Activated T-cell treated with anti-CD3 and anti-CD28 coated beads for 4 hours (primary cell): Measurements from ENCODE around the gene PTPN21.
"Not testable (repeated sequence)": the region's sequence is repeated elsewhere in the genome, so short reads cannot be mapped to it uniquely, and the experiment has no call there.

ENCODE experiments used
- DNase-seq: peaks from one replicate; pipeline ENCODE4 v3.0.0-alpha.2; 2020

PTPN21 gene

DNA sequence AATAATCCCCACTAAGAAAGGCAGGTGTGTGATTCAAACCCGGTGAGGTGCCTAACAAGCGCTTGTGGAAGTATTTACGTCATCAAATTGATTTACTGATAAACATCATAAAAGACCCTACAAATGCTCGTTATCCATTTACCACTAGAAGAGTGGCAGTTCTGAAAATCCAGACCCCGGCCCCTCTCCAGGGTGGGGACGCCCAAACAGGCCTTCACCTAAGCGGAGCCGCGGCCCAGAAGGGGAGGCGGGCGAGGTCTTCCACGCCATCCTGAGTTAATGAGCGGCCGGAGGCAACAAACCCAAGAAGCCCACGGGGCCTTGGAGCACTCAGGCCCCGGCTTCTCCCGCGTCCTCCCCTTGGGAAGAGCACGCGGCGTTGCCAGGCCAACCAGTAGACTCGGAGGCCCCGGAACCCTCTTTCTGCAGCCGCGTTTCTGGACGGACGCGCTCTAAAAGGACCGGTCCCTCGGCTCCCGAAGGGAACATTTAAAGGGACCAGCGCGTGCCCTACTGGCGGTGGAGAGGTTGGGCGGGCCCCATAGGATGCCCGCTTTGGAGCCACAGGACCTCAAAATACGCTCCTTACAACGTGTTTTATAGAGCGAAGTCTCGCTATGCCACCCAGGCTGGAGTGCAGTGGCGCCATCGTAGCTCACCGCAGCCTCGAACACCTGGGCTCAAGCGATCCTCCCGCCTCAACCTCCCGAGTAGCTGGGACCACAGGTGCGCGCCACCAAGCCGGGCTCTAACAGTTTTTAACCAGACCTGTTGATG, 3.5 kb downstream of the PTPN21 start:
- peak; percentile 39 for DNase-seq

GRCh38 chr14:88550078-88550477, 4.7 kb downstream of the PTPN21 start:
- no peak for DNase-seq

- DNase-seq = no peak
Observed at GRCh38 chr14:88547386-88547780, 7.4 kb downstream of the PTPN21 start.

DNA sequence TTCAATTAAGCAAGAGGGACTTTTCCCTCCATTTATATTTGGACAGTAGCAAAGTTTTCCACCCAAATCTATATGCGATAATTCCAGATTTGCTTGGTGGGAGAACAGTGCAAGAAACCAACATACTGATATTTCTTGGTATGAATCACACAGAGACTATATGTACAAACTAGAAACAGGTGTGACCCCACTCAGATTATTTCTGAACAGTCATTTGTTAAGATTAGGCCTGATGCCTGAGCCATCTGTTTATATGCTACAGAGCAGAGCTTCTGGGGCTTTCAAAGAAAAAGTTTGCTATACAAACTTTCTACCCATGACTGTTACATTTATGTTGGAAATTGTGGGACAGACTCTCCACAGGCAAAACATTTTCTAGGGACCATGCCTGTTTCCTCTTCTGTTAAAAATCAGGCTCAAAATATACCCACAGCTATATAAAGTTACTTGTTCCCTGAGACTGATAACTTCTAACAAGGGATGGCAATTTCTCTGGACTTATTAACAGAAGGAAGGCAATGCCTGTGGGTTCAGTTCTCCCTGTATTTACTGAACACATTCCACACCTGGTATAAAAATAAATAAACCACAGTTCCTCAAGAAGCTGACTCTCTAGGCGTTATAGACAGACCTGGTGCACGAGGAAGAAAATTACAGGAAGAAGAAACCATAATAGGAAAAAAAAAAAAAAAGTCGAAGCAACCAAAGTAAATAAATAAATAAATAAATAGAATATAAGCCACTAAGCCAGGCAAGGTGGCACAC, 8.0 kb downstream of the PTPN21 start:
- DNase-seq = no peak

GRCh38 chr14:88545256-88545655, 9.6 kb downstream of the PTPN21 start:
- no peak for DNase-seq

GRCh38 chr14:88542857-88543795, 11.7 kb downstream of the PTPN21 start:
- DNase-seq = no peak

DNA sequence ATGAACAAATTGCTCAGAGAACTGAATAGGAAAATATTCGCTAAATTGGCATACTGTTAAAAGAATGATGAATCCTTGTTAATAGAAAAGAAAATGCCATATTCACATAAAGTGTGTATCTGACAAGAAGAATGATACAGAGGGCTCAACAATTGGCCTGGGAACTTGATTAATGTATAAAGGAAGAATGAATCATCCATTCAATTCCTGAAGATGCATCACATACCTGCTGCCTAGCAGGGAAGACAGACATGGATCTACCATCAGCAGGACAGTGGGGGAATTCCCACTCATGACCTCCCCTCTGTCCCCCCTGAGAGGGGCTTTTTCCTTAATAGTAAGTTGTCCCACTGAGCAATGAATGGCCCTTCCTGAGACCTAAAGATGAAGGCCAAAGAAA, 13.5 kb downstream of the PTPN21 start:
- DNase-seq = no peak

- DNase-seq = no peak
Observed at GRCh38 chr14:88535813-88536212, 19.0 kb downstream of the PTPN21 start.

DNA sequence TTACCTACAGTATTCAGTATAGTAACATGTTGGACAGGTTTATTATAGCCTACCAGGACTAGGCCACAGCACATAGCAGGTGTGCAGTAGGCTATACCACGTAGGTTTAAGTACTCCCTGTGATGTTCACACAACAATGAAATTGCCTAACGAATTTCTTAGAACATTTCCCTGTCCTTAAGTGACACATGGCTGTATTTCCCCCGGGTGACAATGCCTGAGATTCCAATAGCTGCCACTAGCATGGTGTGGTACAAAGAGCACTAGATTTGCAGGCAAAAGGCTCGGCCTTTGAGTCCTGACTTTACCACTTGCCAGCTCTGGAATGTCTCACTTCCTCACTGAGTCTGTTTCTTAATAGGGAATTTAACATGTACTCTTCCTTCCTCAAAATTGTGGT, 19.7 kb downstream of the PTPN21 start:
- DNase-seq = no peak

DNA sequence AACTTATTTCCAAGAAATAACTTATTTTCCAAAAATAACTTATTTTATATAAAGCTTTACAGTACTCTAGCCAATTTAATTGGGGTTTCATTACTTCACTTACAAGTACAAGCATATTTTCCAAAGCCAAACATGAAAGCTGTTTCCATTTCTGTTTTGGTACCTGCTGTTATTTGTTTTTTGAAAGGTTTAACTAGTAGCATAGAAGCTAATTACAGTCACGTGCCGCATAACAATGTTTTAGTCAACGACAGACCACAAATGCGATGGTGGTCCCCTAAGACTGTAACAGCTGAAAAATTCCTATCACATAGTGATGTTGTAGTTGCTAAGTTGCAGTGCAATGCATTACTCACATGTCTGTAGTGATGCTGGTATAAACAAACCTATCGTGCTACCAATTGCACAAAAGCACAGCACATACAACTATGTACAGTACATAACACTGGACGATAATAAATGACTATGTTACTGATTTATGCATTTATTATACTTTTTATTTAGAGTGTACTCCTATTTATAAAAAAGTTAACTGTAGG, 21.7 kb downstream of the PTPN21 start:
- DNase-seq = no peak

DNA sequence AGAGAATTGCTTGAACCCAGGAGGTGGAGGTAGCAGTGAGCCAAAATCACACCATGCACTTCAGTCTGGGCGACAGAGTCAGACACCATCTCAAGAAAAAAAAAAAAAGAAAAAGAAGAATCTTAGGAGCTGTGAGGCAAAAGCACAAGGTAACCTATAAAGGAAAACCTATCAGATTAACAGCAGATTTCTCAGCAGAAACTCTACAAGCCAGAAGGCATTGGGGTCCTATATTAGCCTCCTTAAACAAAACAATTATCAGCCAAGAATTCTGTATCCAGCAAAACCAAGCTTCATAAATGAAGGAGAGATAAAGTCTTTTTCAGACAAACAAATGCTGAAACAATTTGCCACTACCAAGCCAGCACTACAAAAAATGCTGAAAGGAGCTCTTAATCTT, 24.9 kb downstream of the PTPN21 start:
- DNase-seq = not testable (repeated sequence)

- DNase-seq = no peak
Observed at GRCh38 chr14:88522393-88522792, 32.4 kb downstream of the PTPN21 start.

- DNase-seq = no peak
Observed at GRCh38 chr14:88521818-88522217, 33.0 kb downstream of the PTPN21 start.

DNA sequence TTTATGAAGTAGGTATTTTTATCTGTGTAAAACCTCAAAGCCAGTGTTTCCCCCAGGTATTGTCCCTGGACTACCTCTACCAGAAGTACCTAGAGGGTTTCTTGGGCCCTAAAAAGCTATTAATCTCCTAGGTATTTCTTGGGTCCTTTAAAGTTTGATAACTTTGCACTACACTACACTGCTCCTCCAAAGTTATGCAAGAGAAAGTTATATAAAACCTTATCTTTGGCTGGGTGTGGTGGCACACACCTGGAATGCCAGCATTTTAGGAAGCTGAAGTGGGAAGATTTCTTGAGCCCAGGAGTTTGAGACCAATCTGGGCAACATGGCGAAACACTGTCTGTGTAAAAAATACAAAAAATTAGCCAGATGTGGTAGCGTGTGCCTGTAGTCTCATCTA, 34.9 kb downstream of the PTPN21 start:
- no peak for DNase-seq

GRCh38 chr14:88518592-88519512, 36.0 kb downstream of the PTPN21 start:
- no peak for DNase-seq

- DNase-seq = no peak
Observed at GRCh38 chr14:88516861-88517357, 37.9 kb downstream of the PTPN21 start.

DNA sequence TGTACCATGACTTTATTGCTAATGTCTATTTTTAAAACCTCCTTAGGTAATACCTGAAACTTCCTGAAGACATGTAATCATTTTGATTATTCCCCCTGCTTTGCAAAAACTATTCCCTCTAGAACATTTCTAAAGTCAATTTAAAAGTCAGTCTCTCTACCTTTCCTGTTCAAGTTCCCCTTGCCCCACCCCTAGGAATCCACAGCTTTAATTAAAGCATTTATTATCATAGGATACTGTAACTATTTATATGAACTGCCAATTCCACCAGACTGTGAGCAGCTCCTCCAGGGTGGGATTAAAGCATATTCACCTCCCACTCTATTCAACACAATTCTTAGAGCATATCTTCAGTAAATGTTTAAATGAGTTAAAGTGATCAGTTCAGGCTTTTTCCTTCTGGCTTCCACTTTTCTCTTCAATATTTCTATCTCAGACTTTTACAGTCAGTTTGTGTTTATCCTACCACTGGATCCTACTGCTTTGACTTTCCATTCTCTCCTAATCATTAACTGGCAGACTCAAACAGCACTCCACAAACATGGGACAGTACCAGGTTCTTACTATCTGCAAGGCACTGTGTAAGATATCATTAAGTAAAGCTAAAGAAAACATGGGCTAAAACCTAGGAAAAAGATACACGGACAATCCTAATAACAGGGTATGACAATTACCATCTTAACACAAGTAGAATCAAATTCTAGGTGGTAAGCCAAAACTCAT, 39.1 kb downstream of the PTPN21 start:
- DNase-seq = no peak

DNA sequence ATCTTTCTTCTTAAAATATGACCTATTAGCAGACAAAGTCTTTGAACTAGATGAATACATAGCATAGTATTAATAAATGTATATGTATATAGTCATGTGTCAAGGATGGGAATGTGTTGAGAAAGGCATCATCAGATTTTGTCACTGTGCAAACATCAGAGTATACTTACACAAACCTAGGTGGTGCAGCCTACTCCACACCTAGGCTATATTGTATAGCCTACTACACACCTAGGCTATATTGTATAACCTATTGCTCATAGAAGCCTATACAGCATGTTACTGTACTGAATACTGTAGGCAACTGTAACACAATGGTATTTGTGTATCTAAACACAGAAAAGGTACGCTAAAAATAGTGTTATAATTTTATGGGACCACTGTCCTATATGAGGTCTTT, 47.6 kb downstream of the PTPN21 start:
- DNase-seq = no peak

- no peak for DNase-seq
Observed at GRCh38 chr14:88505621-88506020, 49.2 kb downstream of the PTPN21 start.

DNA sequence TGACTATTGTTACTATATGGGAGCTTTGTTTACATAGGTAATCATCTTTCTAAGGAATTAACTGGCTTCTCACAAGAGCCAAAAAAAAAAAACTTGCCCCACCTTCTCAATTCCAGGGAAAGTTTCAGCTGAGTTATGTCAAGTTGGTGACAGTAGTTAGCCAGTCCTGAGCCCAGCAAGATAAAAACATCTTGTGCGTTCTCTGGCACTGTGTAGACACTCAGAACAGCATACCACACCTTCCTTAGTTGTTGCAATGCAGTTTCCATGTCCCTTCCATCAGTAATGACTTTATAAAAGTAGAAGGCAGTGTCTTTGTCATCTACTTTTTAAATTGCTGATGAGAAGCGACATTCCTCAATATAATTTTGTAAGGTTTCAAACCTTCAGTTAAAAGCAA, 50.2 kb downstream of the PTPN21 start:
- DNase-seq = no peak
